Testis (tissue), 2 donors: ENCODE measurements around the gene TWIST1.

Experiments
- POLR2A ChIP-seq: fragments of 450-650 bp; IDR thresholded peaks from one replicate; pipeline ENCODE4 v1.6.1; 2017; ENCODE audit warnings: antibody characterized with exemption, mild to moderate bottlenecking, moderate library complexity
- TF ChIP-seq, protein P1 (sequence below), 3 experiments: fragments of 450-650 bp in 2 of 3; fragments of 200-600 bp in 1 of 3; sonication (generic) in 1 of 3; IDR thresholded peaks; one replicate each; pipeline ENCODE4 v1.5.1; 2016 to 2019; ENCODE audit warnings: antibody characterized with exemption in 3 of 3, mild to moderate bottlenecking in 2 of 3, moderate library complexity in 1 of 3

DNA sequence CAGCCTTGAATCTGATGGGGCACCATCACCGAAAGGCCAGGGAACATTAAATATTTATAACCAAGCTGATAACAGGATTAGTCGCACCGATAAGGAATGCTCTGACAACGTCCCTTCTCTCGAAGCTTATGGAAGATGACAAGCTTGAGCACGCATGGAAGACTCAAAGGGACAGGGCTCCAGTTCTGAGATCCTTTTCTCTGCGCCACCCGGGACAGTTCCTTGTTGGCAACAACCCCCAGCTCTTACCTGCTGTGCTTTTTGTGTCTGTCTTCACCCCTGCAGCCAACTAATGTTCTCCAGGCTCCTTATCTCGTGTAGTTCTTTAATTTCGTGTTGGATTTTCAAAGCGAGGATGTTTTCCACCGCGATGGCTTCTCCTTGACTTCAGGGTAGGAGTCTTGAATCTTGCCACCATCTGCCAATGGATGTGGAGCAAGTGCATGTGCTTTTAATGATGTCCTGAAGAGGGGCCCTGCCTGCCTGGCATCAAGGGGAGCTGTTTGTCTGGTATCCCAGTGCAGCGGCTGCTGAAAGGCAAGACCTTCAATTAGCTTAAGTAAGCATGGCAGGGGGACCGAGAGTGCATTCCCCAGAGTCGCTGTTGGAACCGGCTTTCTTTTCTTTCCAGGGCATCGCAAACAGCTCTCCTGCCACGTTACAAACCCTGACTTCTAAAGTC, 28.1 kb upstream of the TWIST1 start:
- TF ChIP-seq, protein P1, sequence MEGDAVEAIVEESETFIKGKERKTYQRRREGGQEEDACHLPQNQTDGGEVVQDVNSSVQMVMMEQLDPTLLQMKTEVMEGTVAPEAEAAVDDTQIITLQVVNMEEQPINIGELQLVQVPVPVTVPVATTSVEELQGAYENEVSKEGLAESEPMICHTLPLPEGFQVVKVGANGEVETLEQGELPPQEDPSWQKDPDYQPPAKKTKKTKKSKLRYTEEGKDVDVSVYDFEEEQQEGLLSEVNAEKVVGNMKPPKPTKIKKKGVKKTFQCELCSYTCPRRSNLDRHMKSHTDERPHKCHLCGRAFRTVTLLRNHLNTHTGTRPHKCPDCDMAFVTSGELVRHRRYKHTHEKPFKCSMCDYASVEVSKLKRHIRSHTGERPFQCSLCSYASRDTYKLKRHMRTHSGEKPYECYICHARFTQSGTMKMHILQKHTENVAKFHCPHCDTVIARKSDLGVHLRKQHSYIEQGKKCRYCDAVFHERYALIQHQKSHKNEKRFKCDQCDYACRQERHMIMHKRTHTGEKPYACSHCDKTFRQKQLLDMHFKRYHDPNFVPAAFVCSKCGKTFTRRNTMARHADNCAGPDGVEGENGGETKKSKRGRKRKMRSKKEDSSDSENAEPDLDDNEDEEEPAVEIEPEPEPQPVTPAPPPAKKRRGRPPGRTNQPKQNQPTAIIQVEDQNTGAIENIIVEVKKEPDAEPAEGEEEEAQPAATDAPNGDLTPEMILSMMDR (IDR thresholded peaks at IDR 0.05): no peak
- TF ChIP-seq POLR2A: no peak
